ENCODE results near the gene TSC1.
"Not testable (repeated sequence)": the region's sequence is repeated elsewhere in the genome, so short reads cannot be mapped to it uniquely, and the experiment has no call there.

TSC1 gene

GRCh38 chr9:132975961-132976360, 31.5 kb upstream of the TSC1 start:
- DNase-seq = no peak

- DNase-seq = no peak
Measured at GRCh38 chr9:132973713-132974112, 29.3 kb upstream of the TSC1 start.

- DNase-seq = no peak
Measured at GRCh38 chr9:132973166-132973565, 28.8 kb upstream of the TSC1 start.

- no peak for DNase-seq
Measured at GRCh38 chr9:132970324-132971062, 26.1 kb upstream of the TSC1 start.

GRCh38 chr9:132969783-132970182, 25.4 kb upstream of the TSC1 start:
- DNase-seq = no peak

GRCh38 chr9:132967908-132968307, 23.5 kb upstream of the TSC1 start:
- not testable (repeated sequence) for DNase-seq

- DNase-seq = no peak
Measured at GRCh38 chr9:132965478-132965877, 21.1 kb upstream of the TSC1 start.

GRCh38 chr9:132961002-132961401, 16.6 kb upstream of the TSC1 start:
- no peak for DNase-seq

GRCh38 chr9:132957805-132958204, 13.4 kb upstream of the TSC1 start:
- DNase-seq = no peak

- no peak for DNase-seq
Measured at GRCh38 chr9:132955768-132956167, 11.4 kb upstream of the TSC1 start.

GRCh38 chr9:132955123-132955522, 10.7 kb upstream of the TSC1 start:
- DNase-seq = no peak

- DNase-seq = no peak
Measured at GRCh38 chr9:132949709-132950108, 5.3 kb upstream of the TSC1 start.

- DNase-seq = no peak
Measured at GRCh38 chr9:132948482-132949050, 4.2 kb upstream of the TSC1 start.

GRCh38 chr9:132947756-132948155, 3.3 kb upstream of the TSC1 start:
- DNase-seq = no peak

GRCh38 chr9:132946631-132947295, 2.3 kb upstream of the TSC1 start:
- DNase-seq = no peak

GRCh38 chr9:132946211-132946610, 1.8 kb upstream of the TSC1 start:
- no peak for DNase-seq

GRCh38 chr9:132945186-132946130, 1.0 kb upstream of the TSC1 start:
- no peak for DNase-seq

- no peak for DNase-seq
Measured at GRCh38 chr9:132943651-132944293, 644 bp downstream of the TSC1 start.

GRCh38 chr9:132942541-132943182, 1.8 kb downstream of the TSC1 start:
- no peak for DNase-seq

- no peak for DNase-seq
Measured at GRCh38 chr9:132939169-132939568, 5.2 kb downstream of the TSC1 start.

GRCh38 chr9:132937463-132937901, 6.9 kb downstream of the TSC1 start:
- no peak for DNase-seq

- no peak for DNase-seq
Measured at GRCh38 chr9:132935026-132935425, 9.4 kb downstream of the TSC1 start.

All from NCI-H1436 (cell line).